ENCODE measurements around the gene UGT1A4. TPM values are rescaled to one million over a fixed set of nuclear protein-coding genes. Genes with fewer than 3 reads are reported as not detected.

The UGT1A4 gene
- total and polyA plus RNA-seq, 9 of the 15 experiments (the other 6 are each of a cell fraction or from before 2014, with no cell fraction given), result not detected

GRCh38 chr2:233690444-233690843, 28.1 kb upstream of the UGT1A4 start (continued):
- TF ChIP-seq ZNF785 (CRISPR knock-in tag; IDR thresholded peaks at IDR 0.05) (no peak), TCFL5 (CRISPR knock-in tag; conservative IDR thresholded peaks at IDR 0.05) (no peak), E2F4 (CRISPR knock-in tag; IDR thresholded peaks at IDR 0.05; ENCODE audit: low read depth) (no peak), TGIF2 (CRISPR knock-in tag; IDR thresholded peaks at IDR 0.05) (no peak), TAF9B (IDR thresholded peaks at IDR 0.05; ENCODE audit: partially characterized antibody) (no peak), OTX1 (CRISPR knock-in tag; IDR thresholded peaks at IDR 0.05) (no peak), MYC (IDR thresholded peaks at IDR 0.05; ENCODE audit: low read depth, low read length) (no peak), MYC (CRISPR knock-in tag; IDR thresholded peaks at IDR 0.05; ENCODE audit: borderline replicate concordance, low read depth) (no peak), EZH2 (IDR thresholded peaks at IDR 0.05; ENCODE audit: borderline replicate concordance, low read depth, low read length) (no peak), HMGXB4 (CRISPR knock-in tag; IDR thresholded peaks at IDR 0.05) (no peak), SMARCC2 (IDR thresholded peaks at IDR 0.05; ENCODE audit: low read depth) (no peak), HNRNPL (IDR thresholded peaks at IDR 0.05; ENCODE audit: low read depth, low read length) (no peak), RBM22 (IDR thresholded peaks at IDR 0.05; ENCODE audit: low read depth, low read length, poor library complexity, severe bottlenecking) (no peak), EP300 (IDR thresholded peaks at IDR 0.05; ENCODE audit: low read length) (no peak)

Data from K562 (cell line).